Measurements from ENCODE around the gene HOXA2.

DNA sequence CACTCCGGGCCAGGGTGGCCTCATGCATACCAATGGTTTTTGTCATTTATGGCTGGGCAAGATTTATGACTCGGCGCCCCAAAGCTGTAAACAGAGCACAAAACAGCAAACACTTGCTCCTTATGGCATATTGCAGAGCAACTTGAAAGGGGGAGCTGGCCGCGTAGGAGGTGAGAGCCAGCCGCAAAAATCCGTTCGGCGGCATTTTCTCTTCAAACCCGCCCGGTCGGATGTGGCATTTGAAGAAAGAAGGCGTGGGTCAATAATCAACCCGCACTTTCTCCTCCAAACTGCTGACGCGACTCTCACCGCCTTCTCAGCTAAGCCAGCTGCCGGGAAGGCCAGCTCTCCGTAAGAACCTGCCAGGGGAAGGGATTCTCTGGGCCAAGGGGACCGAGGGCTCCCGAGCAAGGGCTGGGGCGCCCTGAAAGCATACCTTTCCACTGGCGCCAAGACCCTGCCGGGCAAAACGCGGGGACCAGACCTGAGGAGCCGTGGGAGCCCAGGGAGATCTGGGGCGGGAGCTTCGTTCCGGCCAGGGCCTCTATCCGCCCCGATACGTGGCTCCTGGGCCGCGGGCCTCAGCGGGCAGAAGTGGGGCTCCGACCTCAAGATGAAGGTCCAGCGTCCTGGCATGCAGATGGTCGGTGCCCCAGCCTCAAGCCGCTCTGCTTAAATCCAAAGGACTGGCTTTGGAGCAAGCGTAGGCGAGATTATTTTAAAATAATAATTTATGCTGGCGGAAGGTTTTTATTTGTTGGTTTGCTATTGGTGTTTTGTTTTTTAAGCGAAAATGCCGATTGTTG is 12.9 kb upstream of the HOXA2 start:
- TF ChIP-seq, protein P1, sequence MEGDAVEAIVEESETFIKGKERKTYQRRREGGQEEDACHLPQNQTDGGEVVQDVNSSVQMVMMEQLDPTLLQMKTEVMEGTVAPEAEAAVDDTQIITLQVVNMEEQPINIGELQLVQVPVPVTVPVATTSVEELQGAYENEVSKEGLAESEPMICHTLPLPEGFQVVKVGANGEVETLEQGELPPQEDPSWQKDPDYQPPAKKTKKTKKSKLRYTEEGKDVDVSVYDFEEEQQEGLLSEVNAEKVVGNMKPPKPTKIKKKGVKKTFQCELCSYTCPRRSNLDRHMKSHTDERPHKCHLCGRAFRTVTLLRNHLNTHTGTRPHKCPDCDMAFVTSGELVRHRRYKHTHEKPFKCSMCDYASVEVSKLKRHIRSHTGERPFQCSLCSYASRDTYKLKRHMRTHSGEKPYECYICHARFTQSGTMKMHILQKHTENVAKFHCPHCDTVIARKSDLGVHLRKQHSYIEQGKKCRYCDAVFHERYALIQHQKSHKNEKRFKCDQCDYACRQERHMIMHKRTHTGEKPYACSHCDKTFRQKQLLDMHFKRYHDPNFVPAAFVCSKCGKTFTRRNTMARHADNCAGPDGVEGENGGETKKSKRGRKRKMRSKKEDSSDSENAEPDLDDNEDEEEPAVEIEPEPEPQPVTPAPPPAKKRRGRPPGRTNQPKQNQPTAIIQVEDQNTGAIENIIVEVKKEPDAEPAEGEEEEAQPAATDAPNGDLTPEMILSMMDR (conservative IDR thresholded peaks at IDR 0.05 in 1 of 2, IDR thresholded peaks at IDR 0.05 in 1 of 2; ENCODE audit: low read depth in 1 of 2, low read length in 2 of 2) = no peak
- no peak for TF ChIP-seq EZH2 (IDR thresholded peaks at IDR 0.05; ENCODE audit: low read length, missing control alignments)
